NCI-H2081 treated with DMSO at 0.1 percent for 48 hours (cell line): ENCODE measurements around the gene ADAM10.
"Not testable (repeated sequence)": the region's sequence is repeated elsewhere in the genome, so short reads cannot be mapped to it uniquely, and the experiment has no call there.

Experiments
- DNase-seq: peaks from one replicate; lab custom pipeline; 2025; lab: John Stamatoyannopoulos, UW

Gene ADAM10

GRCh38 chr15:58749532-58750337 lies at the start of gene ADAM10:
ADAM10 (minus strand) TSS chr15:58749707; CDS start chr15:58749534, 173 bp downstream.
- DNase-seq: peak; percentile 82

- no peak for DNase-seq
Measured at GRCh38 chr15:58797505-58797904, 48.0 kb upstream of the ADAM10 start.

GRCh38 chr15:58795825-58796224 lies 46.3 kb upstream of the ADAM10 start:
- DNase-seq: no peak

GRCh38 chr15:58793862-58794261 lies 44.4 kb upstream of the ADAM10 start:
- no peak for DNase-seq

GRCh38 chr15:58788056-58788710 lies 38.7 kb upstream of the ADAM10 start:
- DNase-seq: no peak

- no peak for DNase-seq
Measured at GRCh38 chr15:58785355-58785754, 35.8 kb upstream of the ADAM10 start.

GRCh38 chr15:58779554-58779953 lies 30.0 kb upstream of the ADAM10 start:
- no peak for DNase-seq

- DNase-seq: no peak
Measured at GRCh38 chr15:58777107-58777506, 27.6 kb upstream of the ADAM10 start.

GRCh38 chr15:58775402-58775801 lies 25.9 kb upstream of the ADAM10 start:
- no peak for DNase-seq

GRCh38 chr15:58773024-58773423 lies 23.5 kb upstream of the ADAM10 start:
- no peak for DNase-seq

GRCh38 chr15:58771621-58772250 lies 22.2 kb upstream of the ADAM10 start:
- DNase-seq: no peak

GRCh38 chr15:58770857-58771620 lies 21.5 kb upstream of the ADAM10 start, which contains the start of gene MINDY2:
MINDY2 (plus strand) TSS chr15:58771302; CDS start chr15:58771396, 94 bp downstream.
- DNase-seq: peak; percentile 91

- no peak for DNase-seq
Measured at GRCh38 chr15:58770519-58770856, 21.0 kb upstream of the ADAM10 start.

- DNase-seq: not testable (repeated sequence)
Measured at GRCh38 chr15:58768601-58769004, 19.1 kb upstream of the ADAM10 start.

GRCh38 chr15:58766290-58766689 lies 16.8 kb upstream of the ADAM10 start:
- DNase-seq: no peak

GRCh38 chr15:58764468-58764867 lies 15.0 kb upstream of the ADAM10 start:
- DNase-seq: no peak

GRCh38 chr15:58762731-58763130 lies 13.2 kb upstream of the ADAM10 start:
- no peak for DNase-seq

- DNase-seq: no peak
Measured at GRCh38 chr15:58762285-58762684, 12.8 kb upstream of the ADAM10 start.

GRCh38 chr15:58761010-58761388 lies 11.5 kb upstream of the ADAM10 start:
- no peak for DNase-seq

GRCh38 chr15:58760385-58761009 lies 11.0 kb upstream of the ADAM10 start:
- DNase-seq: no peak

GRCh38 chr15:58758141-58758540 lies 8.6 kb upstream of the ADAM10 start:
- no peak for DNase-seq

GRCh38 chr15:58755956-58756355 lies 6.4 kb upstream of the ADAM10 start:
- DNase-seq: no peak
